PC-9 (cell line): ENCODE results near the gene MEIS2. TPM values are rescaled to one million over a fixed set of nuclear protein-coding genes. Genes with fewer than 3 reads are reported as not detected.

Experiments used
- BruUV-seq: library from RNA; stranded (reverse); fragments of 400-500 nt; replicated peaks from 2 replicates; lab custom pipeline; 2021; lab: Mats Ljungman, UMichigan
- CTCF ChIA-PET: fragments of 300-600 bp; sonication (Branson Sonifier 250); formaldehyde crosslinking; loops from one replicate; lab custom pipeline; 2022; ENCODE audit warnings: antibody characterized with exemption; lab: Charles Lee
- POLR2A ChIA-PET: fragments of 300-600 bp; sonication (Branson Sonifier 250); formaldehyde crosslinking; loops from one replicate; lab custom pipeline; 2022; ENCODE audit warnings: antibody characterized with exemption; ENCODE audit not compliant: unreplicated experiment; lab: Charles Lee
- DNase-seq, 2 experiments: peaks; one replicate each; pipeline versions ENCODE4 v3.0.0 to v3.0.0-alpha.2; 2015 to 2022; ENCODE audit warnings: mixed read lengths in 1 of 2
- H2AFZ ChIP-seq: fragments of 200-600 bp; sonication (generic); 2 replicates; pipeline ENCODE4 v1.8.1; 2017; ENCODE audit warnings: antibody characterized with exemption
- H3F3A ChIP-seq: fragments of 200-600 bp; sonication (generic); 2 replicates; pipeline ENCODE4 v1.8.1; 2017; ENCODE audit warnings: antibody characterized with exemption, mild to moderate bottlenecking, low read depth; ENCODE audit not compliant: insufficient read depth
- H3K27ac ChIP-seq: fragments of 200-600 bp; sonication (generic); 2 replicates; pipeline ENCODE4 v1.6.1; 2016; ENCODE audit warnings: mixed run types
- H3K27me3 ChIP-seq: fragments of 200-600 bp; sonication (generic); 2 replicates; pipeline ENCODE4 v1.6.1; 2016; ENCODE audit warnings: low read depth, mixed run types; ENCODE audit not compliant: insufficient read depth
- H3K36me3 ChIP-seq: fragments of 200-600 bp; sonication (generic); 2 replicates; pipeline ENCODE4 v1.6.1; 2016; ENCODE audit warnings: low read depth, mixed run types
- H3K4me1 ChIP-seq: fragments of 200-600 bp; sonication (generic); replicated peaks from 2 replicates; pipeline ENCODE4 v1.6.1; 2016; ENCODE audit warnings: mixed run types; ENCODE audit not compliant: insufficient read depth
- H3K4me2 ChIP-seq: fragments of 200-600 bp; sonication (generic); 2 replicates; pipeline ENCODE4 v1.6.1; 2017; ENCODE audit warnings: mixed run types
- H3K4me3 ChIP-seq: fragments of 200-600 bp; sonication (generic); 2 replicates; pipeline ENCODE4 v1.6.1; 2016; ENCODE audit warnings: mixed run types
- H3K79me2 ChIP-seq: fragments of 200-600 bp; sonication (generic); 2 replicates; pipeline ENCODE4 v1.6.1; 2017; ENCODE audit warnings: low read depth, mixed run types
- H3K9me2 ChIP-seq: fragments of 200-600 bp; sonication (generic); 2 replicates; pipeline ENCODE4 v1.8.1; 2017; ENCODE audit warnings: mild to moderate bottlenecking; ENCODE audit not compliant: insufficient read depth
- H3K9me3 ChIP-seq: fragments of 200-600 bp; sonication (generic); 2 replicates; pipeline ENCODE4 v1.8.1; 2016; ENCODE audit warnings: low read depth; ENCODE audit not compliant: insufficient read depth
- H4K20me1 ChIP-seq: fragments of 200-600 bp; sonication (generic); 2 replicates; pipeline ENCODE4 v1.8.1; 2017; ENCODE audit not compliant: insufficient read depth
- EZH2 ChIP-seq: fragments of 200-600 bp; sonication (generic); IDR thresholded peaks from 2 replicates; pipeline ENCODE4 v1.8.0; 2017; ENCODE audit warnings: antibody characterized with exemption, low read depth
- intact Hi-C: fragments of 100-400 bp; cut with micrococcal nuclease; formaldehyde crosslinking; loops from one replicate; pipeline ENCODE4 v1.10.0; 2022; ENCODE audit not compliant: unreplicated experiment
- total RNA-seq: library from RNA; stranded (reverse); gene quantifications from 2 replicates; pipeline ENCODE4 v1.2.3, GENCODE V29; 2021
- TF ChIP-seq, protein P1 (sequence below): fragments of 200-600 bp; sonication (generic); conservative IDR thresholded peaks from 2 replicates; pipeline ENCODE4 v1.6.1; 2017; ENCODE audit warnings: mixed run types, antibody characterized with exemption, mild to moderate bottlenecking, moderate library complexity

Gene MEIS2
- total RNA-seq, 1 experiment from 2014 or later = 29.1 TPM

DNA sequence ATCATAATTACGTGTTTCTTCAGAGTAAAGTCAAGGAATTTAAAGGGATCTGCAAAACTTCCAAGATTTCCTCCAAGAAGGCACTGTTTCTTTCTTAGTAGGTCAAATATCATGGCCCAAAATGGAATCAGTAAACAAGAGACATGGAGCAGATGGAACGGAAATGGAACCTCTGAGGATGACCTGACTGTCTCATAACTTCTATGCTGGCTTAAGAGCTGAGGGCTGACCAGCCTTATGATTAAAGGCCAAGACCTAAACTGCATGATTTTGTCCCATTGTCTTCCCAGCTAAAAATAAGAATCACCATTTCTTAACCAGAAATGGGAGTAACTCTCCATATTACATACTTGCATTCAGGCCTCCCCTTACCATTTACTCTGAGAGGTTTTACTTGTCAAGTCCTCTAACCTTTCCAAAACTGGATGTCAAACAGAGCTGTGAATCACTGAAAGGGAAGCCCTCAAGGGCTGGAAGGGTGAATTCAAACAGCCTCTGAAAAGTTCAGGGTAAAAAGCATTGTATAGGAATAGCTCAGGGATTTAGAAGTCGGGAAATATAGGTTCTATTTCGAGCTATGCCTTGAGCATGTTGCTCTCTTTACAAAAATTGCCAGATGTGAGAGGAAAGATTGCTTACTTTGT is 103.7 kb downstream of the MEIS2 start:
- Histone ChIP-seq H3K79me2 (no peaks in the 10 kb centered on the region), H4K20me1 (no peaks in the 10 kb centered on the region), H3K9me2 (no peaks in the 10 kb centered on the region), H3K27ac (no peak overlapping the region), H2AFZ (no peak overlapping the region), H3K4me1 (no peaks in the 10 kb centered on the region), H3K4me3 (no peak overlapping the region), H3K9me3 (no peaks in the 10 kb centered on the region), H3F3A (no peaks in the 10 kb centered on the region), H3K36me3 (no peaks in the 10 kb centered on the region), H3K4me2 (no peak overlapping the region), H3K27me3 (no peaks in the 10 kb centered on the region)
- ChIA-PET CTCF (no interaction called here), POLR2A (interaction anchor here (0.6 to 0.7 kb wide), 2 partner anchors 843 to 1570 kb away, joined by 4 to 6 read pairs; no protein-coding TSS in a partner anchor)
- intact Hi-C loops = no loop called here
- DNase-seq = no peak
- BruUV-seq = no TSS peak
- TF ChIP-seq EZH2 = no peak
- TF ChIP-seq, protein P1, sequence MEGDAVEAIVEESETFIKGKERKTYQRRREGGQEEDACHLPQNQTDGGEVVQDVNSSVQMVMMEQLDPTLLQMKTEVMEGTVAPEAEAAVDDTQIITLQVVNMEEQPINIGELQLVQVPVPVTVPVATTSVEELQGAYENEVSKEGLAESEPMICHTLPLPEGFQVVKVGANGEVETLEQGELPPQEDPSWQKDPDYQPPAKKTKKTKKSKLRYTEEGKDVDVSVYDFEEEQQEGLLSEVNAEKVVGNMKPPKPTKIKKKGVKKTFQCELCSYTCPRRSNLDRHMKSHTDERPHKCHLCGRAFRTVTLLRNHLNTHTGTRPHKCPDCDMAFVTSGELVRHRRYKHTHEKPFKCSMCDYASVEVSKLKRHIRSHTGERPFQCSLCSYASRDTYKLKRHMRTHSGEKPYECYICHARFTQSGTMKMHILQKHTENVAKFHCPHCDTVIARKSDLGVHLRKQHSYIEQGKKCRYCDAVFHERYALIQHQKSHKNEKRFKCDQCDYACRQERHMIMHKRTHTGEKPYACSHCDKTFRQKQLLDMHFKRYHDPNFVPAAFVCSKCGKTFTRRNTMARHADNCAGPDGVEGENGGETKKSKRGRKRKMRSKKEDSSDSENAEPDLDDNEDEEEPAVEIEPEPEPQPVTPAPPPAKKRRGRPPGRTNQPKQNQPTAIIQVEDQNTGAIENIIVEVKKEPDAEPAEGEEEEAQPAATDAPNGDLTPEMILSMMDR = no peak

DNA sequence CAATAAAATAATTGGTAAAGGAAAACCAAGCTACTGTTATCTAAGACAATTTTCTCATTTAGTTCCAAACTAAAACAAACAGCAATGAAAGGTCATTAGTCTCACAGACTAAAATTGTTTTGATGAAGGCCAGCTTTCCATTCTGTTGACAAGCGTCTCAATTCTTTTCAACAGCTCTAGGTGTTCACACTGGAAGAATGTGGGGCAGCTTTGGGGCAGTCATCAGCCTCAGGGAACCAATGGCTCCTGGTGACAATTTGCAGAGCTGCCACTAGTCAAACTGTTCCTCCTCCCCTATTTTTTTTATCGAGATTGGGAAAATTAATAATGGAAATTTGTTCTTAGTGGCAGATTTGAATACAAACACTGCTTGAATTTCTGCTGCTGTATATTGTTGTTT is 104.2 kb downstream of the MEIS2 start:
- no TSS peak for BruUV-seq
- intact Hi-C loops = no loop called here
- ChIA-PET CTCF (no interaction called here), POLR2A (no interaction called here)
- no peaks in the 10 kb centered on the region for H3K9me3 ChIP-seq
- no peak for DNase-seq
- H3K27me3 ChIP-seq = no peaks in the 10 kb centered on the region
- no peaks in the 10 kb centered on the region for H3K4me1 ChIP-seq
- no peak overlapping the region for H2AFZ ChIP-seq
- no peaks in the 10 kb centered on the region for H3F3A ChIP-seq
- no peaks in the 10 kb centered on the region for H3K79me2 ChIP-seq
- no peak overlapping the region for H3K4me3 ChIP-seq
- TF ChIP-seq EZH2 = no peak
- TF ChIP-seq, protein P1 = no peak
- no peaks in the 10 kb centered on the region for H3K9me2 ChIP-seq
- no peaks in the 10 kb centered on the region for H3K36me3 ChIP-seq
- no peaks in the 10 kb centered on the region for H4K20me1 ChIP-seq
- H3K4me2 ChIP-seq = no peak overlapping the region
- H3K27ac ChIP-seq = no peak overlapping the region

DNA sequence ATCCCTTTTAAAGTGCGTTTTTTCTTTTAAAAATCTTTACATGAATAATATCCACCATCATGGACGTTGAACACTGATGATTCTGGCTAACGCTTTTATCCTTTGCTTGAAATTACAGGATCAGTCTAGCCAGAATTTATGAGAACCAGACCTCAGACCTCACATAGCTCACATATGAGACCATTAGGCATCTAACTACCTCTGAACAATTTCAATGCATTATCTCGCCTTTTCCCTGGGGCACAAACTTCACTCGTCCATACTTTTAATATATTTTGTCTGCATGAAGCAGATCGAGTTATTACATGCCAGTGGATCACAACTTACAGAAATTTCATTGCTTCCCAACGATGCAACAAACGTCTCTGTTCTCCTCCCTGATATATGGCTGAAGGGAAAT is 105.6 kb downstream of the MEIS2 start:
- TF ChIP-seq, protein P1 = no peak
- no peak for TF ChIP-seq EZH2
- Histone ChIP-seq H3K4me3 (no peak overlapping the region), H3F3A (no peaks in the 10 kb centered on the region), H3K79me2 (no peaks in the 10 kb centered on the region), H4K20me1 (no peaks in the 10 kb centered on the region), H3K27ac (no peak overlapping the region), H3K9me3 (no peaks in the 10 kb centered on the region), H3K36me3 (no peaks in the 10 kb centered on the region), H3K4me2 (no peak overlapping the region), H3K27me3 (no peaks in the 10 kb centered on the region), H3K4me1 (no peaks in the 10 kb centered on the region), H2AFZ (no peak overlapping the region), H3K9me2 (no peaks in the 10 kb centered on the region)
- ChIA-PET POLR2A (no interaction called here), CTCF (no interaction called here)
- no peak for DNase-seq
- BruUV-seq = no TSS peak
- intact Hi-C loops = no loop called here
